ENCODE results near the gene PKHD1. TPM values are rescaled to one million over a fixed set of nuclear protein-coding genes. Genes with fewer than 3 reads are reported as not detected.

PKHD1 gene
- total and polyA plus RNA-seq, 2 of the 13 experiments (the other 11 are each of a cell fraction or from before 2014, with no cell fraction given) = 0.01 to 0.13 TPM

- no peaks in the 10 kb centered on the region for H4K20me1 ChIP-seq (ENCODE audit: insufficient read depth, low read length)
- no peak overlapping the region for H3K4me2 ChIP-seq (ENCODE audit: low read depth, low read length)
- no peaks in the 10 kb centered on the region for H3K27me3 ChIP-seq (ENCODE audit: control insufficient read depth in 1 of 2, insufficient read depth in 2 of 2, low read length in 2 of 2)
- H3K27ac ChIP-seq (ENCODE audit: extremely low read length, insufficient read depth, low read length) = no peak overlapping the region
- no peak overlapping the region for H3K9ac ChIP-seq (ENCODE audit: insufficient read depth, low read depth, low read length)
- H3K4me3 ChIP-seq (replicated peaks in 1 of 3; ENCODE audit: insufficient read depth in 1 of 3, low read depth in 2 of 3, low read length in 3 of 3) = no peak overlapping the region
- 9% methylated on average over 4 of the region's 4 CpGs for WGBS (ENCODE audit: low lambda C conversion rate)
- no peak for FAIRE-seq
- no peak for DNase-seq (ENCODE audit: low spot score)
- CTCF ChIA-PET (ENCODE audit: low intra/inter-chr PET ratio, low total read pairs) = no interaction called here
- intact Hi-C loops (cut with micrococcal nuclease; ENCODE audit: unreplicated experiment) (no loop called here), in situ Hi-C loops (cut with HindIII; ENCODE audit: extremely low pct_ligation_motif_present, low pct_unique_long_range_greater_than_20kb) (no loop called here)
- H3K4me1 ChIP-seq (ENCODE audit: insufficient read depth, low read length) = no peaks in the 10 kb centered on the region
- POLR2A ChIA-PET = no interaction called here
- no peak overlapping the region for H2AFZ ChIP-seq (ENCODE audit: low read length)
- ATAC-seq = no peak
- TF ChIP-seq PPARG (CRISPR knock-in tag; conservative IDR thresholded peaks at IDR 0.05) = no peak
- H3K36me3 ChIP-seq (replicated peaks in 1 of 2; ENCODE audit: control insufficient read depth in 1 of 2, insufficient read depth in 2 of 2, low read length in 2 of 2) = no peaks in the 10 kb centered on the region
- H3K9me3 ChIP-seq (ENCODE audit: low read length) = no peaks in the 10 kb centered on the region
- no peaks in the 10 kb centered on the region for H3K79me2 ChIP-seq (ENCODE audit: insufficient read depth, low read length)
- no TSS peak for BruUV-seq (replicated peaks)
These were observed 457.4 kb downstream of the PKHD1 start for GRCh38 chr6:51630011-51630410.

GRCh38 chr6:51626391-51626790 lies 461.0 kb downstream of the PKHD1 start:
- Histone ChIP-seq H3K79me2 (ENCODE audit: insufficient read depth, low read length) (no peaks in the 10 kb centered on the region), H3K9me3 (ENCODE audit: low read length) (no peaks in the 10 kb centered on the region), H4K20me1 (ENCODE audit: insufficient read depth, low read length) (no peaks in the 10 kb centered on the region), H3K27me3 (ENCODE audit: control insufficient read depth in 1 of 2, insufficient read depth in 2 of 2, low read length in 2 of 2) (no peaks in the 10 kb centered on the region), H3K4me3 (replicated peaks in 1 of 3; ENCODE audit: insufficient read depth in 1 of 3, low read depth in 2 of 3, low read length in 3 of 3) (no peak overlapping the region), H2AFZ (ENCODE audit: low read length) (no peak overlapping the region), H3K4me1 (ENCODE audit: insufficient read depth, low read length) (no peaks in the 10 kb centered on the region), H3K27ac (ENCODE audit: extremely low read length, insufficient read depth, low read length) (no peak overlapping the region), H3K4me2 (ENCODE audit: low read depth, low read length) (no peak overlapping the region), H3K36me3 (replicated peaks in 1 of 2; ENCODE audit: control insufficient read depth in 1 of 2, insufficient read depth in 2 of 2, low read length in 2 of 2) (no peaks in the 10 kb centered on the region), H3K9ac (ENCODE audit: insufficient read depth, low read depth, low read length) (no peak overlapping the region)
- ChIA-PET CTCF (ENCODE audit: low intra/inter-chr PET ratio, low total read pairs) (no interaction called here), POLR2A (no interaction called here)
- 0% methylated on average over 1 of the region's 1 CpG for WGBS (ENCODE audit: low lambda C conversion rate)
- FAIRE-seq = no peak
- no peak for DNase-seq (ENCODE audit: low spot score)
- in situ Hi-C loops (cut with HindIII; ENCODE audit: extremely low pct_ligation_motif_present, low pct_unique_long_range_greater_than_20kb) (no loop called here), intact Hi-C loops (cut with micrococcal nuclease; ENCODE audit: unreplicated experiment) (no loop called here)
- no TSS peak for BruUV-seq (replicated peaks)
- ATAC-seq = no peak
- TF ChIP-seq MEIS2 (CRISPR knock-in tag; IDR thresholded peaks at IDR 0.05) (no peak), ZNF382 (CRISPR knock-in tag; IDR thresholded peaks at IDR 0.05; ENCODE audit: borderline replicate concordance) (no peak), NFRKB (IDR thresholded peaks at IDR 0.05) (no peak)

Data from HepG2 (cell line).